Activated CD4-positive, alpha-beta T cell treated with anti-CD3 and anti-CD28 coated beads for 36 hours (primary cell): ENCODE measurements around the gene TPI1. TPM values are rescaled to one million over a fixed set of nuclear protein-coding genes. Genes with fewer than 3 reads are reported as not detected.
A peak's percentile ranks its signal among the peaks of the same experiment; 100 is the strongest.
"Not testable (repeated sequence)": the region's sequence is repeated elsewhere in the genome, so short reads cannot be mapped to it uniquely, and the experiment has no call there.

Source experiments
- ATAC-seq: fragments of 200-7000 bp; cut with Tn5 transposase; one replicate; pipeline ENCODE4 v1.10.0; 2021; ENCODE audit warnings: mild to moderate bottlenecking, moderate library complexity
- CTCF ChIA-PET: fragments of 350-600 bp; sonication (Branson Sonifier 250); formaldehyde crosslinking; loops from one replicate; lab custom pipeline; 2021; ENCODE audit warnings: antibody characterized with exemption; lab: Charles Lee
- POLR2A ChIA-PET: fragments of 350-600 bp; sonication (Branson Sonifier 250); formaldehyde crosslinking; loops from one replicate; lab custom pipeline; 2021; ENCODE audit warnings: antibody characterized with exemption, inconsistent platforms; lab: Charles Lee
- DNase-seq: peaks from one replicate; pipeline ENCODE4 v3.0.0-alpha.2; 2020
- H3K27ac Mint-ChIP-seq: one replicate; pipeline ENCODE4 v1.8.0; 2021; ENCODE audit warnings: mixed read lengths
- H3K27me3 Mint-ChIP-seq: one replicate; pipeline ENCODE4 v1.8.0; 2021; ENCODE audit warnings: mixed read lengths
- H3K36me3 Mint-ChIP-seq: one replicate; pipeline ENCODE4 v1.8.0; 2021; ENCODE audit warnings: low read depth, mixed read lengths
- H3K4me1 Mint-ChIP-seq: one replicate; pipeline ENCODE4 v1.8.0; 2021; ENCODE audit warnings: mixed read lengths
- H3K4me3 Mint-ChIP-seq: one replicate; pipeline ENCODE4 v1.8.0; 2021; ENCODE audit warnings: mild to moderate bottlenecking, moderate library complexity, mixed read lengths
- H3K9me3 Mint-ChIP-seq: one replicate; pipeline ENCODE4 v1.8.0; 2021; ENCODE audit warnings: low read depth, mixed read lengths
- intact Hi-C, 2 experiments: fragments of 100-400 bp; cut with DNase I in 1 of 2; cut with micrococcal nuclease in 1 of 2; formaldehyde crosslinking; loops; one replicate each; pipeline versions ENCODE4 v1.14.2 to v1.15.1; 2022 to 2024; cut with DNase I, micrococcal nuclease
- total RNA-seq, 2 experiments: library from RNA; stranded (reverse); gene quantifications; one replicate each; pipeline ENCODE4 v1.2.3, GENCODE V29; 2021

The TPI1 gene
- total RNA-seq, 2 experiments from 2014 or later = 1,824 to 2,753 TPM

- POLR2A ChIA-PET = interaction anchor here (0.5 to 0.7 kb wide), 2 partner anchors 16 to 27 kb away, joined by 3 to 7 read pairs; no protein-coding TSS in a partner anchor
- CTCF ChIA-PET = interaction anchor here (2.3 kb wide), 1 partner anchor 9 kb away, joined by 9 read pairs; no protein-coding TSS in a partner anchor
Observed at GRCh38 chr12:6860116-6860515, 7.2 kb upstream of the TPI1 start.

GRCh38 chr12:6860942-6861341 is 6.4 kb upstream of the TPI1 start:
- no peak overlapping the region for H3K27ac Mint-ChIP-seq
- ChIA-PET POLR2A (interaction anchor here (1.5 to 1.6 kb wide), 2 partner anchors 8 to 10 kb away, joined by 3 to 7 read pairs; partner anchors contain the start of gene CDCA3), CTCF (interaction anchor here (0.9 to 2.3 kb wide), 4 partner anchors 8 to 25 kb away, joined by 3 to 9 read pairs (median 4); partner anchors contain the start of gene SPSB2)
- no peaks in the 10 kb centered on the region for H3K27me3 Mint-ChIP-seq
- intact Hi-C loops = no loop called here
- no peaks in the 10 kb centered on the region for H3K9me3 Mint-ChIP-seq
- peaks cover 69% of the 10 kb centered on the region for H3K36me3 Mint-ChIP-seq
- DNase-seq (no peak), ATAC-seq (no peak)
- H3K4me1 Mint-ChIP-seq = no peaks in the 10 kb centered on the region
- no peak overlapping the region for H3K4me3 Mint-ChIP-seq

More at GRCh38 chr12:6860116-6860515, 7.2 kb upstream of the TPI1 start:
- Mint-ChIP-seq H3K9me3 (no peaks in the 10 kb centered on the region), H3K4me1 (no peaks in the 10 kb centered on the region), H3K27ac (no peak overlapping the region), H3K4me3 (no peak overlapping the region), H3K36me3 (peaks cover 67% of the 10 kb centered on the region), H3K27me3 (no peaks in the 10 kb centered on the region)
- no peak for ATAC-seq
- intact Hi-C loops = no loop called here
- no peak for DNase-seq

- ATAC-seq (no peak), DNase-seq (no peak)
- Mint-ChIP-seq H3K36me3 (peaks cover 67% of the 10 kb centered on the region), H3K9me3 (no peaks in the 10 kb centered on the region), H3K4me1 (peaks cover 1% of the 10 kb centered on the region), H3K4me3 (no peak overlapping the region), H3K27me3 (no peaks in the 10 kb centered on the region), H3K27ac (no peak overlapping the region)
- ChIA-PET POLR2A (interaction anchor here (1.5 to 1.6 kb wide), 2 partner anchors 9 to 10 kb away, joined by 3 to 7 read pairs; partner anchors contain the start of gene CDCA3), CTCF (interaction anchor here (0.9 to 2.3 kb wide), 4 partner anchors 8 to 25 kb away, joined by 3 to 9 read pairs (median 4); partner anchors contain the start of gene SPSB2)
- intact Hi-C loops = no loop called here
Observed at GRCh38 chr12:6861391-6861790, 5.9 kb upstream of the TPI1 start.

- H3K27ac Mint-ChIP-seq = no peak overlapping the region
- H3K4me1 Mint-ChIP-seq = peaks cover 7% of the 10 kb centered on the region
- H3K4me3 Mint-ChIP-seq = no peak overlapping the region
- peaks cover 58% of the 10 kb centered on the region for H3K36me3 Mint-ChIP-seq
- ATAC-seq = no peak
- no peak for DNase-seq
- H3K27me3 Mint-ChIP-seq = no peaks in the 10 kb centered on the region
- ChIA-PET CTCF (interaction anchor here (0.6 to 1.8 kb wide), 3 partner anchors 10 to 34 kb away, joined by 3 to 7 read pairs (median 3); partner anchors contain the start of gene SPSB2), POLR2A (no interaction called here)
- H3K9me3 Mint-ChIP-seq = no peaks in the 10 kb centered on the region
- intact Hi-C loops = no loop called here
Observed at GRCh38 chr12:6863033-6863432, 4.3 kb upstream of the TPI1 start.

- Mint-ChIP-seq H3K36me3 (peaks cover 60% of the 10 kb centered on the region), H3K27ac (no peak overlapping the region), H3K9me3 (no peaks in the 10 kb centered on the region), H3K27me3 (no peaks in the 10 kb centered on the region), H3K4me1 (peaks cover 11% of the 10 kb centered on the region), H3K4me3 (no peak overlapping the region)
- POLR2A ChIA-PET = interaction anchor here (6.8 kb wide), 1 partner anchor 11 kb away, joined by 65 read pairs; the partner anchor contains the start of genes CDCA3 and USP5
- intact Hi-C loops = no loop called here
- ATAC-seq = no peak
- CTCF ChIA-PET = interaction anchor here (1.3 to 1.8 kb wide), 2 partner anchors 9 to 17 kb away, joined by 3 to 7 read pairs; partner anchors contain the start of gene SPSB2
- DNase-seq = no peak
Observed at GRCh38 chr12:6863586-6864321, 3.6 kb upstream of the TPI1 start.

GRCh38 chr12:6865307-6865706 is 2.0 kb upstream of the TPI1 start:
- intact Hi-C loops = loop anchor here in 1 of 2 experiments (5.0 kb wide), 1 partner anchor 37 kb away; the partner anchor contains the start of gene LRRC23
- Mint-ChIP-seq H3K36me3 (peaks cover 70% of the 10 kb centered on the region), H3K4me1 (peaks cover 27% of the 10 kb centered on the region)
- POLR2A ChIA-PET = interaction anchor here (6.8 kb wide), 1 partner anchor 13 kb away, joined by 65 read pairs; the partner anchor contains the start of genes CDCA3 and USP5
- not testable (repeated sequence) for H3K27ac Mint-ChIP-seq, DNase-seq, H3K27me3 Mint-ChIP-seq, ATAC-seq, H3K4me3 Mint-ChIP-seq, H3K9me3 Mint-ChIP-seq
- CTCF ChIA-PET = interaction anchor here (0.9 to 1.3 kb wide), 2 partner anchors 19 to 295 kb away, joined by 3 read pairs; no protein-coding TSS in a partner anchor

GRCh38 chr12:6866163-6866919 is 990 bp upstream of the TPI1 start:
- Mint-ChIP-seq H3K4me1 (peaks cover 37% of the 10 kb centered on the region), H3K27ac (peak overlapping the region; percentile 0), H3K36me3 (peaks cover 70% of the 10 kb centered on the region), H3K27me3 (no peaks in the 10 kb centered on the region), H3K9me3 (no peaks in the 10 kb centered on the region), H3K4me3 (peak overlapping the region; percentile 93)
- intact Hi-C loops = loop anchor here in 1 of 2 experiments (5.0 kb wide), 1 partner anchor 36 kb away; the partner anchor contains the start of gene LRRC23
- ChIA-PET CTCF (interaction anchor here (0.7 to 2.5 kb wide), 4 partner anchors 14 to 42 kb away, joined by 3 to 22 read pairs (median 4); partner anchors contain the start of genes CDCA3 and USP5), POLR2A (interaction anchor here (0.7 to 6.8 kb wide), 3 partner anchors 9 to 78 kb away, joined by 4 to 65 read pairs (median 27); partner anchors contain the start of genes C12orf57, CDCA3, RNU7-1 and USP5)
- ATAC-seq = no peak
- DNase-seq = peak; percentile 27

GRCh38 chr12:6866920-6867412 is 365 bp upstream of the TPI1 start:
- H3K4me3 Mint-ChIP-seq = peak overlapping the region; percentile 93
- CTCF ChIA-PET = interaction anchor here (0.6 to 2.5 kb wide), 6 partner anchors 14 to 183 kb away, joined by 3 to 22 read pairs (median 3); partner anchors contain the start of genes CDCA3 and USP5
- H3K9me3 Mint-ChIP-seq = no peaks in the 10 kb centered on the region
- peaks cover 71% of the 10 kb centered on the region for H3K36me3 Mint-ChIP-seq
- ATAC-seq (peak; percentile 2), DNase-seq (no peak)
- intact Hi-C loops = loop anchor here (1.0 to 5.0 kb wide), 4 partner anchors 14 to 151 kb away; partner anchors contain the start of genes LPCAT3 (in 1 of the 2), LRRC23 (in 1 of the 2) and USP5 (in 1 of the 2)
- POLR2A ChIA-PET = interaction anchor here (0.5 to 6.8 kb wide), 6 partner anchors 10 to 306 kb away, joined by 3 to 65 read pairs (median 4); partner anchors contain the start of genes C12orf57, CDCA3, LRRC23 and RNU7-1
- peak overlapping the region; percentile 79 for H3K27ac Mint-ChIP-seq
- no peaks in the 10 kb centered on the region for H3K27me3 Mint-ChIP-seq
- peaks cover 43% of the 10 kb centered on the region for H3K4me1 Mint-ChIP-seq

GRCh38 chr12:6868211-6869048 is 1.1 kb downstream of the TPI1 start:
- ChIA-PET POLR2A (interaction anchor here (1.0 to 6.8 kb wide), 5 partner anchors 16 to 248 kb away, joined by 3 to 65 read pairs (median 4); partner anchors contain the start of genes C12orf57, CDCA3, RNU7-1 and USP5), CTCF (interaction anchor here (0.6 to 2.5 kb wide), 14 partner anchors 10 to 244 kb away, joined by 3 to 22 read pairs (median 6); partner anchors contain the start of genes C1RL, CDCA3, MLF2 and USP5)
- H3K27me3 Mint-ChIP-seq = no peaks in the 10 kb centered on the region
- DNase-seq (peak; percentile 33), ATAC-seq (peak; percentile 0)
- intact Hi-C loops = loop anchor here (1.0 to 5.0 kb wide), 2 partner anchors 34 to 97 kb away; partner anchors contain the start of gene LRRC23 (in 1 of the 2)
- H3K9me3 Mint-ChIP-seq = no peaks in the 10 kb centered on the region
- H3K27ac Mint-ChIP-seq = peak overlapping the region; percentile 92
- H3K36me3 Mint-ChIP-seq = peaks cover 71% of the 10 kb centered on the region
- H3K4me1 Mint-ChIP-seq = peaks cover 47% of the 10 kb centered on the region
- peak overlapping the region; percentile 93 for H3K4me3 Mint-ChIP-seq
